ENCODE results near the gene CADM4.

DNA sequence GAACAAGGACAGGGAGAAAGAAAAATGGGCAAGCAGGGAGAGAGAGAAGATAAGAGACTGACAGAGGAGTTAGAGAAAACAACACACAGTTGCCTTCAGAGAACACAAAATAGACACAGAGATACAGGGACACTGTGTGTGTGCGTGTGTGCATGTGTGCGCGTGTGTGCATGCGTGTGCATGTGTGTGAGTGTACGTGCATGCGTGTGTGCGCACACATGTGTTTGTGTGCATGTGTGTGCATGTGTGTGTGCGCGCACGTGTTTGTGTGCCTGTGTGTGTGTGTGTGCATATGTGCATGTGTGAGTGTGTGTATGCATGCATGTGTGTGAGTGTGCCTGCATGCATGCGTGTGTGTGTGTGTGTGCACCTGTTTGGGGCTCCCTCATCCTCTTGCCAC, 36.3 kb upstream of the CADM4 start:
- TF ChIP-seq CTCF (IDR thresholded peaks at IDR 0.05; ENCODE audit: low read depth, low read length) = no peak
- TF ChIP-seq, protein P1, sequence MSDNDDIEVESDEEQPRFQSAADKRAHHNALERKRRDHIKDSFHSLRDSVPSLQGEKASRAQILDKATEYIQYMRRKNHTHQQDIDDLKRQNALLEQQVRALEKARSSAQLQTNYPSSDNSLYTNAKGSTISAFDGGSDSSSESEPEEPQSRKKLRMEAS (IDR thresholded peaks at IDR 0.05; ENCODE audit: low read depth, low read length) = no peak
- no peak for TF ChIP-seq POLR2A (IDR thresholded peaks at IDR 0.05; ENCODE audit: extremely low read depth, insufficient read length)
- no peak for TF ChIP-seq MYC (IDR thresholded peaks at IDR 0.05; ENCODE audit: low read depth, low read length)

Measured in NB4 (cell line).